ENCODE data around the gene FBXO2. TPM values are rescaled to one million over a fixed set of nuclear protein-coding genes. Genes with fewer than 3 reads are reported as not detected.
A peak's percentile ranks its signal among the peaks of the same experiment; 100 is the strongest.

FBXO2 gene
- polyA plus RNA-seq, 1 donor (not counting 4 experiments of a cell fraction or from before 2014, with no cell fraction given), result 42.2 TPM

GRCh38 chr1:11691928-11692711, 37.9 kb upstream of the FBXO2 start:
- no peak overlapping the region for H3K4me3 ChIP-seq (ENCODE audit: control insufficient read depth in 2 of 3, extremely low read depth in 1 of 3, insufficient read depth in 2 of 3, low read depth in 1 of 3, low read length in 3 of 3)
- dilution Hi-C loops (cut with MboI; ENCODE audit: extremely low pct_ligation_motif_present, low sequenced_read_pairs), result no loop called here
- H3K4me2 ChIP-seq (ENCODE audit: control insufficient read depth, extremely low read depth, insufficient read depth, low read depth, low read length), result no peak overlapping the region
- TF ChIP-seq CTCF (optimal IDR thresholded peaks at IDR 0.05 in 1 of 3, IDR thresholded peaks at IDR 0.05 in 1 of 3, conservative IDR thresholded peaks at IDR 0.05 in 1 of 3; ENCODE audit: extremely low read depth in 1 of 3, insufficient read depth in 2 of 3, low read length in 3 of 3), result no peak
- TF ChIP-seq EZH2 (IDR thresholded peaks at IDR 0.05; ENCODE audit: low read length), result peak; percentile 97
- H3K36me3 ChIP-seq (ENCODE audit: control insufficient read depth in 2 of 2, extremely low read depth in 1 of 2, insufficient read depth in 2 of 2, low read length in 2 of 2), result no peaks in the 10 kb centered on the region
- H3K27ac ChIP-seq (ENCODE audit: control insufficient read depth, insufficient read depth, low read length), result no peak overlapping the region
- no peaks in the 10 kb centered on the region for H4K20me1 ChIP-seq (ENCODE audit: control insufficient read depth, extremely low read depth, insufficient read depth, low read length)
- no peak for DNase-seq (ENCODE audit: low read depth, low spot score)
- no peak overlapping the region for H2AFZ ChIP-seq (ENCODE audit: control insufficient read depth, low read length)
- no peaks in the 10 kb centered on the region for H3K79me2 ChIP-seq (ENCODE audit: control insufficient read depth, insufficient read depth, low read length)
- H3K9me3 ChIP-seq (ENCODE audit: control insufficient read depth, low read depth, low read length), result no peaks in the 10 kb centered on the region
- H3K9ac ChIP-seq (ENCODE audit: control insufficient read depth, extremely low read depth, insufficient read depth, low read length), result no peak overlapping the region
- FAIRE-seq, result no peak
- peaks cover 14% of the 10 kb centered on the region for H3K4me1 ChIP-seq (ENCODE audit: control insufficient read depth, extremely low read depth, insufficient read depth, low read length)
- no peaks in the 10 kb centered on the region for H3K9me1 ChIP-seq (ENCODE audit: control insufficient read depth, extremely low read depth, insufficient read depth, low read length)
- H3K27me3 ChIP-seq (ENCODE audit: control insufficient read depth, extremely low read depth, insufficient read depth, low read length), result peaks cover 60% of the 10 kb centered on the region

DNA sequence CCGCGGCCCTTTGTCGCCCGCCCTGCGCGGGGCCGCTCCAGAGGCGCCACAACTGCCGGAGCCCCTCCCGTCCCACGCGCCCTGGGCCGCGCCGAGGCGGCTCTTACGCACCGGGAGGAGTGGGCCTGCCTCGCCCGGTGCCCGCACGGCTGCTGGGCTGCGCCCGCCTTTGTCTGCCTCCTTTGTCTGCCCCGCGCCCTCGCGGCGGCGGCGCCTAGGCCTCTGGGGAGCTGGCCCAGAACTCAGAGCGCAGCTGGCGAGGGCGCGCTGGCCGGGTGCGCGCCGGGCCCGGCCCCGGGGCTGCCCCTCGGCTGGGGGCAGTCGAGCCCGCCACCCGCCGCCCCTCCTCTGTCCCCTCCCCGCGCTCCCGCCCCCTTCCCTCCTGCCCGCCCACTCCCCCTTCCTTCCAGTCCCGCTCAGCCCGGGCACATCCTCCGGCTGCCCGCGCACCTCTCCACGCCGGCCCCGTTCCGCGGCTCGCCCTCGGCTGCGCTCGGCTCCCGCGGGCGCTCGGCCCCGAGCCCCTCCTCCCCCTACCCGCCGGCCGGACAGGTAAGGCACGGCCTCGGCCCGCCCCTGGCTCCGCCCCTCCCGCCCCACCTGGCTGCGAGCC, 37.2 kb upstream of the FBXO2 start, which contains the start of gene DRAXIN:
TSS of gene DRAXIN (plus strand) at position 409 of the 613 bp plus-strand sequence. CDS start 14,549 bp downstream, outside the sequence.
- no peak within 1 kb of the TSS for H3K9ac ChIP-seq (ENCODE audit: control insufficient read depth, extremely low read depth, insufficient read depth, low read length)

More for the DNA sequence above, 37.2 kb upstream of the FBXO2 start, which contains the start of gene DRAXIN:
- Histone ChIP-seq H4K20me1 (ENCODE audit: control insufficient read depth, extremely low read depth, insufficient read depth, low read length) (no peaks in the 10 kb centered on the region), H3K9me1 (ENCODE audit: control insufficient read depth, extremely low read depth, insufficient read depth, low read length) (no peaks in the 10 kb centered on the region), H3K36me3 (ENCODE audit: control insufficient read depth in 2 of 2, extremely low read depth in 1 of 2, insufficient read depth in 2 of 2, low read length in 2 of 2) (no peaks in the 10 kb centered on the region), H3K4me2 (ENCODE audit: control insufficient read depth, extremely low read depth, insufficient read depth, low read depth, low read length) (peak within 1 kb of the TSS; percentile 48), H3K27me3 (ENCODE audit: control insufficient read depth, extremely low read depth, insufficient read depth, low read length) (peaks cover 55% of the 10 kb centered on the region), H3K79me2 (ENCODE audit: control insufficient read depth, insufficient read depth, low read length) (no peaks in the 10 kb centered on the region), H3K4me3 (ENCODE audit: control insufficient read depth in 2 of 3, extremely low read depth in 1 of 3, insufficient read depth in 2 of 3, low read depth in 1 of 3, low read length in 3 of 3) (no peak within 1 kb of the TSS), H3K4me1 (ENCODE audit: control insufficient read depth, extremely low read depth, insufficient read depth, low read length) (peaks cover 14% of the 10 kb centered on the region), H3K9me3 (ENCODE audit: control insufficient read depth, low read depth, low read length) (no peaks in the 10 kb centered on the region), H2AFZ (ENCODE audit: control insufficient read depth, low read length) (no peak within 1 kb of the TSS), H3K27ac (ENCODE audit: control insufficient read depth, insufficient read depth, low read length) (no peak within 1 kb of the TSS)
- DNase-seq (ENCODE audit: low read depth, low spot score) (no peak), FAIRE-seq (no peak)
- TF ChIP-seq EZH2 (IDR thresholded peaks at IDR 0.05; ENCODE audit: low read length), result no peak
- TF ChIP-seq CTCF (optimal IDR thresholded peaks at IDR 0.05 in 1 of 3, IDR thresholded peaks at IDR 0.05 in 1 of 3, conservative IDR thresholded peaks at IDR 0.05 in 1 of 3; ENCODE audit: extremely low read depth in 1 of 3, insufficient read depth in 2 of 3, low read length in 3 of 3), result no peak
- dilution Hi-C loops (cut with MboI; ENCODE audit: extremely low pct_ligation_motif_present, low sequenced_read_pairs), result no loop called here

All from keratinocyte (primary cell).